ENCODE measurements around the gene TICRR.

Gene TICRR

DNA sequence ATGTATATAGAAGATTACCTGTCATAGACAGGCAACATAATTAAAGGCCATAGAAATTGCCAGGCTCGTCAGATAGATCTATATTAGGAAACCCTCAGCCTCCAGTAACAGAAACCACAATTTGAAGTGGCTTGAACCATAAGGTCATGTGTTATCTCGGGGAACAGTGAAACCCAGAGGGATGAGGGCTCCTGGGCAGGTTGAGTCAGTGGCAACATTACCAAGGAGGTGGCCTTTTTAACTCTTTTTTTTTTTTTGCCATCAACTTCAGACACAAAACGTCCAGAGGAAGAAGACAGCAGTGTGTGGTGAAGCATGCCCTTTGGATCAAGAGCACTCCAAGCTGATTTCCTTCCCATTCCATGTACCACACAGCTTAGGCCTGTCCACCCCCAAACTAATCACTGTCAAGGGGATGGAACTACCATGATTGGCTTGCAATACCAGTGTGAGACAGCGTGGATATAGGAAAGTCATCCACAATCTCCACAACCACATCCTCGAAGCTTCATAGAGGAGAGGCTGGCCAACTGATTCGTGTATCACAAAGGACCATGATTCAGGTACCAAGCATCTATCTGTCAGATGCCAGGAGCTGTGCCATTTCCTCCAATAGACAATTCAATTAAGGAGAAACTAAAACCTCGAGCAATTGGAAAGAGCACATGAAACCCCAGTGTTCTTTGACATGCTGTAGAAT, 81.0 kb downstream of the TICRR start:
- peak; percentile 12 for DNase-seq

DNA sequence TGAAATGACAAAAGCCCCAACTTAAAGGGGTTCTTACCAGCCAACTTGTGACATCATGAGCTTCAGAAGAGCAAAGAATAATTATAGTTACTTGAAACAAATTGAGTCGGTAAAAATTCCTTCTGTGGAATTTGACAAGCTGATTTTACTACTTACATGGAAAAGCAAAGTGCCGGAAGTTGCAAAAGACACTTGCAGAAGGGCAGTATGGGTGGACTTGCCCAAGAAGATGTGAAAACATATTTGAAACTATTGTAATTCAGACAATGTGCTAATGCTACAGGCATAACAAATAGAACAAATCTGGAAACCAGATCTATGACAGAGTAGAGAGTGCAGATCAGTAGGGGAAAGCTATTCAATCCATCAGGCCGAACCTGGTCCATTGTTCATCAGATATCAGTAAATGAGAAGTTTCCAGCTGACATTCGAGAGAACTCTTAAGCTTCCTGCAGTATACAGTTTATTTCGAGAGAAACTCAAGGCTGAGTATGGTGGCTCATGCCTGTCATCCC, 82.5 kb downstream of the TICRR start:
- DNase-seq: peak; percentile 51

DNA sequence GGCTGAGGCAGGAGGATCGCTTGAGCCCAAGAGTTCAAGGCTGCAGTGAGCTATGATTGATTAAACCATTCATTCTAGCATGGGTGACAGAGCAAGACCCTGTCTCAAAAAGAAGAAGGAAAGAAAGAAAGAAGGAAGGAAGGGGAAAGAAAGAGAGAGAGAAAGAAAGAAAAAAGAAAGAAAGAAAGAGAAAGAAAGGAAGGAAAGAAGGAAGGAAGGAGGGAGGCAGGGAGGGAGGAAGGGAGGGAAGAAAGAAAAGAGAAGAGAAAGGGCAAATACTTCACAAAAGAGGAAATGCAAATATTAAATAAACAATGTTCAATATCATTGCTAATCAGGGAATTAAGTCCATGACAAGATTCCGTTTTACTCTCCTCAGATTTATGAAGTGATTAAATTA, 84.0 kb downstream of the TICRR start:
- DNase-seq: no peak

- DNase-seq: no peak
These were observed 85.3 kb downstream of the TICRR start for GRCh38 chr15:89660556-89660955.

- peak; percentile 88 for DNase-seq
These were observed 87.8 kb downstream of the TICRR start for GRCh38 chr15:89662893-89663626.

DNA sequence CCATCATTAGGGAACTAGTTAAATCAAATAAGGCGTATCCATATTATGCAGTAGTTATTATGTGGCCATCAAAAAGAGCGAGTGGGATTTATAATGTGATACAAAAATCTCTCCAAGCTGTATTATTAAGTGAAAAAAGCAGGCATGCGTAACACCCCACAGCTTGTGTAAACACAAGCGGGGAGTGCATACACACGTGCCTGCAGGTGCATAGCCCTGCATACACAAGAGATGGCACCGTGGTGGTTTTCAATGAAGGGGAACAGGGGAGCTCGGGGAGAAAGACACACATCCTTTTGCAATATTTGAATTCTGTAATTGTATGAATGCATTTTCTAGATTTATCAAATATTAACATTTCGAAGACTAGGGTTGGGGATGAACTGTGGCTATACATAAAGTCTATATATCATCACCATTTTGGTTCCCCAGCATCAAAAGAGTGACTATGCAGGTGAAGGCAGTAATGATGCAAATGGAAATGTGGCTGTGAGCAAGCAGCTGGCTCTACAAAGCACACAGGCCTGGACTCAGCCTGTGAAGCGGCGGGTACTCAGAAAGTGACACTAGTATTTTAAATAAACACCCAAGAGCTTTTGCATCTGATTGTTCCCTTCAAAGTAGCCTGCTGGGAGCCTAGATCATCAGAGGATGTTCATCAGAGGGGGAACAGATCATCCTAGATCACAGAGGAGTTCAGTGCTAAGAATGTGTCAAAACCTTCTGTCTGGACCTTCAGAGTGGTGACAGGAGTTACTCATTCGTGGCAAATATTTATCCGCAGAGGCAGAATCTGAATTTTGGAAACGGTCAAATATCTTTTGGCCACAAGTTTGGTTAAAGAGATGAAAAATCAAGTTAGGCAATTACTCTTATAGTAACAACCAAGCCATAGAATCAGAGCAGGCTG, 89.4 kb downstream of the TICRR start:
- DNase-seq: no peak

DNA sequence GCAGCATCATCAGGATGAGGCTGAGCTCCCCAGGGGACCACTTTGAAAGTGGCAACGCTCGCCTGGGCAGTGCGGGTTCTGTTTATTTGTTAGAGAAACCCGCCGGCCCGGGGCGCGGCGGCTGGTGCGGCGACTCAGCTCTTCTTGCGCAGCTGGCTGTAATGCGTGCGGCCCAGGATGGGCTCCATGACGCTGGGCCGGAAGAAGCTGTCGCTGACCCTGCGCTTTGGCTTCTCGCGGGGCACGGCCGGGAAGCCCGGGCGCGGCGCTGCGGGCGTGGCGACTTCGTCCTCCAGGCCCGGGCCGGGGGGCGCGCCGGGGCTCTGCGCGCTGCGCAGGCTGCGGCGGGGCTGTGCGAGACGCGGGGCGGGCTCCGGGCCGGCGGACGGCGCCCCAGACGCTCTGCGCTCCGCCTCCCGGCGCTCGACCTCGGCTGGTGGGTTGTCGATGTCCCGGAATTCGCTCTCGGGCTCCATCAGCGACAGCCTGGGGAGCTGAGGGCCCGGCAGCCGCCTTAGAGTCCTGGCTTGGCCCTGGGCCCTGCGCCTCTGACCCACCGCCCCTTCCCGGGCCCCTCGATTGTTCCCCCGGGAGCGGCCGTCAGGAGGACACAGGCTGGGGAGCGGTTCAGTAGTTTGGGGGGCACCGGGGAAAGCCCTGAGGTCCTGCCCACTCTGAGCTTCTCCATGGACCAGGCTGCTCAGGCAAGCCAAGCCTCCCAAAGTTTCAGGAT, 90.3 kb downstream of the TICRR start:
- DNase-seq: peak; percentile 50

- DNase-seq: no peak
These were observed 91.1 kb downstream of the TICRR start for GRCh38 chr15:89666184-89666857.

DNA sequence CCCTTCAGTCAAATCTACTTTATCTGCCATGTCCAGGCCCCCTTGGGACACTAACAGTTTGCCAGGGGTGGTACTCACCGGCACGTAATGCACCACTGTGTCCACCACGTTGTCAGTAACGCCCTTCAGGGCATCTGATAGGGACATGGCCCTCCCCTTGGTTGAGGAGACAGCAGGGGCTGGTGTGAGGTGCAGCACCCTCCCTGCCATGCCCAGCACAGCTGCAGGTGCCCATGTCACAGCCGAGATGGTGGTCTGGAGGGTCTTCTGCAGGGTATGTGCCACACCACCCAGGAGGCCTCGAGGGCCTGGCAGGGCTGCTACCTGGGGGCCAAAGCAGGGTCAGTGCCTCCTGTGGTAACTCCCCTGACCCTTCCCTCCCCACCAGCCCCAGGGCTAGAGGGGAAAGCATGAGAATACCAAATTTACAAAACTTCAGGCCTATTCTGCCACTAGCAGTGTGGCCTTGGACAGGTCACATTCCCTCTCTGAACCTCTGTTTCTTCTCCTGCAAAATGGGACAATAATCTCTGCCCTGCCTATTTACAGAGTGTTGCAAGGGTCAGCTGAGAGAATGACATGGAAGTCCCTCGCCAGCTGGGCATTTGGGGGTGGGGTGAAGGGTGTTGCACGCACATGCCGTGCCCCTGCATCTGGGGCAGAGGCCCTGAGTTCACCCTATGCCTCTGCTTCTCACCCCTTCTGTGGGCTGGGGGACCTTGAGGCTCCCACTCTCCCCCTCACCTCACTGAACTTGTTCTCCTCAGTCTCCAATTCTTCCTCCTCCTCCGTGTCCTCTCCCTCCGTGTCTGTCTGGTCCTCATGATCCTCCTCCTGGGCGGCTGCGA, 91.8 kb downstream of the TICRR start:
- DNase-seq: no peak

- DNase-seq: no peak
These were observed 92.4 kb downstream of the TICRR start for GRCh38 chr15:89667706-89667960.

GRCh38 chr15:89668171-89668570, 92.9 kb downstream of the TICRR start:
- no peak for DNase-seq

DNA sequence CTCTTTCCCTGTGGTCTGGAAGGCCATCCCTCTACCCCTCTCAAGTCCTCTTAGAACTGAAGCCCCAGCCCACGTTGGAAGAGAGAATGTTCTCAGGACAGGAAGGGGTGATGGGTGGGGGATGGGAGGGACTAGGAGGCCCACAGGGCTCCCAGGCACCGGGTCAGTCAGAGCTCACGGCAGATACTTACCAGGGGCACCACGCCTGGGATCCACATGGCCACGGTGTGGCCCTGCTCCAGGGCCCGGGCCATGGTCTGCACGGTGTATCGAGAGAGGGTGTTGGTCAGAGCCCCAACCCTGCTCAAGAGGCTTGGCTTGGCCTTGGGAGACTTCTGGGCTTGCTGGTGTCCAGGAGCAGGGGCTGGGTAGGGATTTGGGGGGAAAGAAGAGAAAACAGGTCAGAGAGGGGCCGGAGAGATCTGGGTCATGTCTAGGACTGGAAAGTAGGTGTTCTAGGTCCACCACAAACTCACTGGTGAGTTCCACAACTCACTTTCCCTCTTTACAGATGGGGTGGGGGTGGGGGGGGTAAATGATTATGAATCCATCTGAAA, 94.1 kb downstream of the TICRR start:
- DNase-seq: no peak

- DNase-seq: no peak
These were observed 94.7 kb downstream of the TICRR start for GRCh38 chr15:89669941-89670340.

- DNase-seq: no peak
These were observed 95.8 kb downstream of the TICRR start for GRCh38 chr15:89670971-89671560.

- DNase-seq: no peak
These were observed 96.4 kb downstream of the TICRR start for GRCh38 chr15:89671687-89672086.

GRCh38 chr15:89672221-89673164, 97.2 kb downstream of the TICRR start:
- peak; percentile 26 for DNase-seq

DNA sequence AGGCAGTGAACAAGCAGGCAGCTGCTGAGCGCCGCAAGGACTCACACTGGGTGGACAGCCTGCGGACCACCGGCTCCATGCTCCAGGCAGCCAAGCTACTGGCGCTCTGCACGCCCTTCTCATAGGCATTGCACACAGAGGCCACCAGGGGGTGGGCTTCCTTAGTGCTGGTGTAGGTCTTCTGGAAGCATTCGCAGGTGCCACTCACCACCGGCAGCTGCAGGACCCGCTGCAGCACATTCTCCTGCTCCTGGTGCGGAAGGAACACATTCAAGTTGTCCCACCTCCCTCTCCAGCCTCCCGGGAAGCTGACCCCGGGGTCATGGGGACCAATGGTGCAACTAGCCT, 97.9 kb downstream of the TICRR start:
- no peak for DNase-seq

DNA sequence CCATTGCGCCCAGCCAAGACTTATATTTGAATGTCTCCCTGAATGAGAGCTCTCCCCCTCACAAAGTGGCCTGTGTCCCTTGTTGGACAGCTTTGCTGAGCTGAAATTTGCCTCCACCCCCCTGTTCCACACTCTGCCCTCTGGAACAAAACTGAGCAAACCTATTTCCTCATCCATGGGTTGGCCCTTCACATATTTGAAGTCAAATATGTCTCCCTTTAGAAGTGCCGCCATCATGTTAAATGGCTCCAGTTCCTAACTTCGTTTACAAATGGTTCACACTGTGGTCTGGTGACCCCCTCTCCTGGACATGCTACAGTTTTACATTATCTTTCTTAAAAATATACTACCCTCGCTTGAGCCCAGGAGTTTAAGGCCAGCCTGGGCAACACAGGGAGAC, 99.3 kb downstream of the TICRR start:
- DNase-seq: no peak

DNA sequence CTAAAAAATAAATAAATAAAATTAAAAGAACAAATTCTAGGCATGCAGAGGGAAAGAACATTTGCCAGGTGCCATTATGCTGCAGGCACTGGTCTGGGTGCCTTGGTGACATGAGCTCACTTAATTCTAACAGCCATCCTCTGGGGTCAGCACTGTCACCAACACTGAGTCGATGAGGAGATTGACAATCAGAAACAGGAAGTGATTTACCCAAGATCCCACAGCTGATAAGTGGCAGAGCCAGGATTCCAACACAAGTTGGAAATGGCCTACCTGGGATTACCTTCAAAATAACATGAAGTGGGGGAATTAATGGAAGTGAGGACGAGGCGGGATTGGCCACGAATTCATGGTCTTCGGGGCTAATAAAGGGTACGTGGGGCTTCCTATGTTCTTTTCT, 100.3 kb downstream of the TICRR start:
- DNase-seq: no peak

DNA sequence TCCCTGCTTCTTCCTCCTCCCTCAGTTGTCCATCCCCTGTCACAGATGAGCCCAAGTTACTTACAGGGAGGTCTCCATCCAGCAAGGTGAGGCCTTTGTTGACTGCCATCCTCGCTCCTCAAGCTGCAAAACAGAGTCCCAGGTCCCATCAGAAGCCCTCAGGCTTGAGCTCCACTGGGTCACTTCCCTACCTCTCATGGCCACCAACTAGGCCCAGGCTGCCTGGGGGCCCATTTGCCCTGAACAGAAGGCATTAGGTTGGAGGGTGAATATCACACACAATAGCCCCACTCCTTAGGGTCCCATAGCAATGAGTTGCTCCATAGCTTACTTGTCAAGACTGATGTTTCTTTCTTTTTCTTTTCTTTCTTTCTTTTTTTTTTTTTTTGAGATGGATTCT, 102.1 kb downstream of the TICRR start:
- DNase-seq: no peak

Data from fibroblast of skin of right quadriceps (primary cell).